ENCODE measurements around the gene DTD1. TPM values are rescaled to one million over a fixed set of nuclear protein-coding genes. Genes with fewer than 3 reads are reported as not detected.

DTD1 gene
- total RNA-seq, 1 donor from 2014 or later, result 34.9 TPM

GRCh38 chr20:18698735-18699380, 111.0 kb downstream of the DTD1 start:
- Histone ChIP-seq H3K36me3 (peaks cover 0 to 1% of the 10 kb centered on the region in 2 donors), H3K9me3 (no peaks in the 10 kb centered on the region), H3K4me1 (no peaks in the 10 kb centered on the region), H3K27ac (no peak overlapping the region), H3K4me3 (no peak overlapping the region), H3K27me3 (no peaks in the 10 kb centered on the region)
- DNase-seq (ENCODE audit: low spot score in 2 of 2), result no peak
- intact Hi-C loops (cut with DNase I), result no loop called here
- no peak for TF ChIP-seq CTCF (IDR thresholded peaks at IDR 0.05)

- Histone ChIP-seq H3K36me3 (no peaks in the 10 kb centered on the region), H3K4me1 (no peaks in the 10 kb centered on the region), H3K27me3 (no peaks in the 10 kb centered on the region), H3K9me3 (no peaks in the 10 kb centered on the region), H3K27ac (no peak overlapping the region), H3K4me3 (no peak overlapping the region)
- DNase-seq (ENCODE audit: low spot score in 2 of 2), result no peak
- intact Hi-C loops (cut with DNase I), result no loop called here
- TF ChIP-seq CTCF (IDR thresholded peaks at IDR 0.05), result no peak
These were observed 114.1 kb downstream of the DTD1 start for GRCh38 chr20:18701969-18702368.

- no peaks in the 10 kb centered on the region for H3K9me3 ChIP-seq
- no peak overlapping the region for H3K27ac ChIP-seq
- H3K4me1 ChIP-seq, result no peaks in the 10 kb centered on the region
- no peak for DNase-seq (ENCODE audit: low spot score in 2 of 2)
- H3K4me3 ChIP-seq, result no peak overlapping the region
- H3K27me3 ChIP-seq, result no peaks in the 10 kb centered on the region
- no peaks in the 10 kb centered on the region for H3K36me3 ChIP-seq
- TF ChIP-seq CTCF (IDR thresholded peaks at IDR 0.05), result no peak
- intact Hi-C loops (cut with DNase I), result no loop called here
These were observed 114.9 kb downstream of the DTD1 start for GRCh38 chr20:18702736-18703135.

- H3K36me3 ChIP-seq, result no peaks in the 10 kb centered on the region
- no peak for DNase-seq (ENCODE audit: low spot score in 2 of 2)
- intact Hi-C loops (cut with DNase I), result no loop called here
- no peaks in the 10 kb centered on the region for H3K4me1 ChIP-seq
- no peaks in the 10 kb centered on the region for H3K27me3 ChIP-seq
- TF ChIP-seq CTCF (IDR thresholded peaks at IDR 0.05), result no peak
- no peaks in the 10 kb centered on the region for H3K9me3 ChIP-seq
- H3K27ac ChIP-seq, result no peak overlapping the region
- no peak overlapping the region for H3K4me3 ChIP-seq
These were observed 117.6 kb downstream of the DTD1 start for GRCh38 chr20:18705490-18705889.

- no peak for DNase-seq (ENCODE audit: low spot score in 2 of 2)
- intact Hi-C loops (cut with DNase I), result no loop called here
- H3K4me1 ChIP-seq, result no peaks in the 10 kb centered on the region
- no peaks in the 10 kb centered on the region for H3K9me3 ChIP-seq
- H3K36me3 ChIP-seq, result no peaks in the 10 kb centered on the region
- H3K27ac ChIP-seq, result no peak overlapping the region
- H3K27me3 ChIP-seq, result no peaks in the 10 kb centered on the region
- no peak for TF ChIP-seq CTCF (IDR thresholded peaks at IDR 0.05)
- no peak overlapping the region for H3K4me3 ChIP-seq
These were observed 118.1 kb downstream of the DTD1 start for GRCh38 chr20:18705910-18706309.

- no peak overlapping the region for H3K4me3 ChIP-seq
- H3K27ac ChIP-seq, result no peak overlapping the region
- no peaks in the 10 kb centered on the region for H3K9me3 ChIP-seq
- H3K4me1 ChIP-seq, result no peaks in the 10 kb centered on the region
- H3K36me3 ChIP-seq, result peaks cover 0 to 2% of the 10 kb centered on the region in 2 donors
- TF ChIP-seq CTCF (IDR thresholded peaks at IDR 0.05), result no peak
- intact Hi-C loops (cut with DNase I), result no loop called here
- H3K27me3 ChIP-seq, result no peaks in the 10 kb centered on the region
- DNase-seq (ENCODE audit: low spot score in 2 of 2), result no peak
These were observed 124.3 kb downstream of the DTD1 start for GRCh38 chr20:18712131-18712530.

All from ascending aorta (tissue), 2 donors.